IMR-90 (cell line): ENCODE results near the gene CELF6.

Experiments
- BHLHE40 ChIP-seq: fragments of 150-350 bp; IDR thresholded peaks from 2 replicates; pipeline ENCODE4 v1.6.1; 2016; ENCODE audit warnings: mild to moderate bottlenecking, low read depth, low read length
- CEBPB ChIP-seq: IDR thresholded peaks from 2 replicates; pipeline ENCODE4 v1.6.1; 2012; ENCODE audit warnings: low read depth, low read length, improper control_type of control experiment
- ELK1 ChIP-seq: fragments of 150-350 bp; IDR thresholded peaks from 2 replicates; pipeline ENCODE4 v1.6.1; 2016; ENCODE audit warnings: low read depth, mild to moderate bottlenecking, low read length, moderate library complexity, borderline replicate concordance
- FOS ChIP-seq: fragments of 150-350 bp; IDR thresholded peaks from 2 replicates; pipeline ENCODE4 v1.6.1; 2016; ENCODE audit warnings: low read depth, low read length
- MAFK ChIP-seq: IDR thresholded peaks from 2 replicates; pipeline ENCODE4 v1.6.1; 2012; ENCODE audit warnings: low read depth, low read length, improper control_type of control experiment
- POLR2A ChIP-seq: IDR thresholded peaks from 2 replicates; pipeline ENCODE4 v1.6.1; 2012; ENCODE audit warnings: mild to moderate bottlenecking, low read depth, low read length
- RAD21 ChIP-seq: IDR thresholded peaks from 2 replicates; pipeline ENCODE4 v1.6.1; 2012; ENCODE audit warnings: low read length, improper control_type of control experiment
- RCOR1 ChIP-seq: IDR thresholded peaks from 2 replicates; pipeline ENCODE4 v1.6.1; 2012; ENCODE audit warnings: mild to moderate bottlenecking, low read length, improper control_type of control experiment; ENCODE audit not compliant: insufficient replicate concordance
- RFX5 ChIP-seq: IDR thresholded peaks from 2 replicates; pipeline ENCODE4 v1.8.0; 2012; ENCODE audit warnings: low read depth, mild to moderate bottlenecking, low read length, moderate library complexity
- USF2 ChIP-seq: fragments of 150-350 bp; IDR thresholded peaks from 2 replicates; pipeline ENCODE4 v1.6.1; 2017; ENCODE audit warnings: mild to moderate bottlenecking, antibody characterized with exemption, low read length, low read depth
- TF ChIP-seq, protein P1 (sequence below): conservative IDR thresholded peaks from 2 replicates; pipeline ENCODE4 v1.5.1; 2012; ENCODE audit warnings: mild to moderate bottlenecking, low read depth, low read length, improper control_type of control experiment

DNA sequence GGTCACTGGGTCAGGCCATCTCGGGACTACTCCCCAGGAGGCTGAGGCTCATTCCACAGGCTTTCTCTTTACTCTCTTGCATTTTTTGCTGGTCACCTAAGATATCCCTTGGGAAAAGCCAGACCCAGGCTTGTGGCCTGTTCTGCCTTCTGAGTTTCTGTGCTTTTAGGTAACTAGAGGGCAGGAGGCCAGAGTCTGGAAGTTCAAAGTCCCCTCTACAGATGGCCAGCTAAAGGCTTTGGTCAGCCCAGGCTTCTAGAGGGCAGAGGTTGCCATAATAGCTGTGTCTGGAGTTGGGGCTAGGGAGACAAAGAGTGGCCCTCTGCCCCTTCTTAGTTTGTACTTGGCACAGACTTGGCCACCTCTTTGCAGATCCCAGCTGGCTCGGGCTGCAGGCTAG is 39.2 kb downstream of the CELF6 start:
- TF ChIP-seq POLR2A: no peak
- no peak for TF ChIP-seq CEBPB
- no peak for TF ChIP-seq USF2
- no peak for TF ChIP-seq MAFK
- TF ChIP-seq, protein P1, sequence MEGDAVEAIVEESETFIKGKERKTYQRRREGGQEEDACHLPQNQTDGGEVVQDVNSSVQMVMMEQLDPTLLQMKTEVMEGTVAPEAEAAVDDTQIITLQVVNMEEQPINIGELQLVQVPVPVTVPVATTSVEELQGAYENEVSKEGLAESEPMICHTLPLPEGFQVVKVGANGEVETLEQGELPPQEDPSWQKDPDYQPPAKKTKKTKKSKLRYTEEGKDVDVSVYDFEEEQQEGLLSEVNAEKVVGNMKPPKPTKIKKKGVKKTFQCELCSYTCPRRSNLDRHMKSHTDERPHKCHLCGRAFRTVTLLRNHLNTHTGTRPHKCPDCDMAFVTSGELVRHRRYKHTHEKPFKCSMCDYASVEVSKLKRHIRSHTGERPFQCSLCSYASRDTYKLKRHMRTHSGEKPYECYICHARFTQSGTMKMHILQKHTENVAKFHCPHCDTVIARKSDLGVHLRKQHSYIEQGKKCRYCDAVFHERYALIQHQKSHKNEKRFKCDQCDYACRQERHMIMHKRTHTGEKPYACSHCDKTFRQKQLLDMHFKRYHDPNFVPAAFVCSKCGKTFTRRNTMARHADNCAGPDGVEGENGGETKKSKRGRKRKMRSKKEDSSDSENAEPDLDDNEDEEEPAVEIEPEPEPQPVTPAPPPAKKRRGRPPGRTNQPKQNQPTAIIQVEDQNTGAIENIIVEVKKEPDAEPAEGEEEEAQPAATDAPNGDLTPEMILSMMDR: no peak
- TF ChIP-seq RCOR1: no peak
- no peak for TF ChIP-seq RAD21
- no peak for TF ChIP-seq ELK1
- TF ChIP-seq BHLHE40: no peak
- TF ChIP-seq FOS: no peak
- TF ChIP-seq RFX5: no peak
